ENCODE data around the gene TBX2. TPM values are rescaled to one million over a fixed set of nuclear protein-coding genes. Genes with fewer than 3 reads are reported as not detected.

TBX2 gene
- total and polyA plus RNA-seq, 2 donors from 2014 or later = 66.4 to 122 TPM

- no peak overlapping the region for H3K27ac ChIP-seq (ENCODE audit: low read depth in 2 of 2, low read length in 2 of 2)
- no peaks in the 10 kb centered on the region for H3K36me3 ChIP-seq (ENCODE audit: control insufficient read depth in 2 of 3, insufficient read depth in 3 of 3, low read length in 3 of 3)
- FAIRE-seq = no peak
- H3K9me3 ChIP-seq (ENCODE audit: control insufficient read depth in 2 of 3, insufficient read depth in 1 of 3, low read length in 3 of 3) = no peaks in the 10 kb centered on the region
- no peak for DNase-seq
- TF ChIP-seq CTCF (IDR thresholded peaks at IDR 0.05; ENCODE audit: borderline replicate concordance, extremely low read depth, insufficient read depth) = no peak
- peaks cover 2% of the 10 kb centered on the region for H3K27me3 ChIP-seq (ENCODE audit: control insufficient read depth, insufficient read depth, low read length)
- intact Hi-C loops (cut with DNase I) = loop anchor here (10.0 kb wide), 1 partner anchor 119 kb away; no protein-coding TSS in a partner anchor
- H3K4me3 ChIP-seq (ENCODE audit: low read length in 3 of 3) = no peak overlapping the region
- no peaks in the 10 kb centered on the region for H3K4me1 ChIP-seq (ENCODE audit: control insufficient read depth in 2 of 3, insufficient read depth in 2 of 3, low read depth in 1 of 3, low read length in 3 of 3)
- no peak overlapping the region for H3K9ac ChIP-seq (ENCODE audit: low read length in 3 of 3)
These were observed 26.2 kb downstream of the TBX2 start for GRCh38 chr17:61425682-61426481.

GRCh38 chr17:61426482-61427304 lies 27.1 kb downstream of the TBX2 start:
- no peaks in the 10 kb centered on the region for H3K27me3 ChIP-seq (ENCODE audit: control insufficient read depth, insufficient read depth, low read length)
- DNase-seq = no peak
- intact Hi-C loops (cut with DNase I) = loop anchor here (10.0 kb wide), 1 partner anchor 118 kb away; no protein-coding TSS in a partner anchor
- H3K9me3 ChIP-seq (ENCODE audit: control insufficient read depth in 2 of 3, insufficient read depth in 1 of 3, low read length in 3 of 3) = no peaks in the 10 kb centered on the region
- no peaks in the 10 kb centered on the region for H3K36me3 ChIP-seq (ENCODE audit: control insufficient read depth in 2 of 3, insufficient read depth in 3 of 3, low read length in 3 of 3)
- no peaks in the 10 kb centered on the region for H3K4me1 ChIP-seq (ENCODE audit: control insufficient read depth in 2 of 3, insufficient read depth in 2 of 3, low read depth in 1 of 3, low read length in 3 of 3)
- H3K9ac ChIP-seq (ENCODE audit: low read length in 3 of 3) = no peak overlapping the region
- no peak for TF ChIP-seq CTCF (IDR thresholded peaks at IDR 0.05; ENCODE audit: borderline replicate concordance, extremely low read depth, insufficient read depth)
- no peak for FAIRE-seq
- no peak overlapping the region for H3K27ac ChIP-seq (ENCODE audit: low read depth in 2 of 2, low read length in 2 of 2)
- H3K4me3 ChIP-seq (ENCODE audit: low read length in 3 of 3) = no peak overlapping the region

- intact Hi-C loops (cut with DNase I) = loop anchor here (10.0 kb wide), 1 partner anchor 117 kb away; no protein-coding TSS in a partner anchor
- DNase-seq (no peak), FAIRE-seq (no peak)
- Histone ChIP-seq H3K4me1 (ENCODE audit: control insufficient read depth in 2 of 3, insufficient read depth in 2 of 3, low read depth in 1 of 3, low read length in 3 of 3) (no peaks in the 10 kb centered on the region), H3K27ac (ENCODE audit: low read depth in 2 of 2, low read length in 2 of 2) (no peak overlapping the region), H3K9ac (ENCODE audit: low read length in 3 of 3) (no peak overlapping the region), H3K4me3 (ENCODE audit: low read length in 3 of 3) (no peak overlapping the region), H3K36me3 (ENCODE audit: control insufficient read depth in 2 of 3, insufficient read depth in 3 of 3, low read length in 3 of 3) (no peaks in the 10 kb centered on the region), H3K27me3 (ENCODE audit: control insufficient read depth, insufficient read depth, low read length) (no peaks in the 10 kb centered on the region), H3K9me3 (ENCODE audit: control insufficient read depth in 2 of 3, insufficient read depth in 1 of 3, low read length in 3 of 3) (no peaks in the 10 kb centered on the region)
- no peak for TF ChIP-seq CTCF (IDR thresholded peaks at IDR 0.05; ENCODE audit: borderline replicate concordance, extremely low read depth, insufficient read depth)
These were observed 27.9 kb downstream of the TBX2 start for GRCh38 chr17:61427567-61427966.

Measured in kidney (tissue), 14 donors.